CD4-positive, alpha-beta T cell treated with Interleukin-12 subunit alpha and Interleukin-12 subunit beta, for 1 hour (primary cell): ENCODE results near the gene UFD1.
A peak's percentile ranks its signal among the peaks of the same experiment; 100 is the strongest.

Source experiments
- DNase-seq: peaks from one replicate; pipeline ENCODE4 v3.0.0-alpha.2; 2020

The UFD1 gene

DNA sequence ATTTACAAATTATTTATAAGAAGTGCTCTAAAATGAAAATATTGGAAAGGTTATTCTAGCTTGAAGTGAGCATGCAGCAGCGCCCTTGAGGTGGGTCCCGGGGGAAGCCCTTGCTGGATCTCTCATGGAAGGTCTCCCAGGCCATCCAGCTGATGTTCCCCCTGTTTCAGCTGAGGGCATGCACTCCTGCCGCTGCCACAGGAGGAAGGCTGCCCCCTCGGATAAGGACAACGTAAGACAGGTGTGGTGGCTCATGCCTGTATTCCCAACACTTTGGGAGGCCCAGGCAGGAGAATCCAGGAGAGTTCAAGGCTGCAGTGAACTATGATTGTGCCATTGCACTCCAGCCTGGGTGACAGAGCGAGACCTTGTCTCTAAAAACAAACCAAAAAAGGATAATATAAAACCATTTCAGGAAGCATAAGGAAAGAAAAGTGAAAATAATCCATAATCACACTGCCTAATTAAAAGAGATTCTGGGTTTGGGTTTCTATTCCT, 15.7 kb upstream of the UFD1 start:
- no peak for DNase-seq

DNA sequence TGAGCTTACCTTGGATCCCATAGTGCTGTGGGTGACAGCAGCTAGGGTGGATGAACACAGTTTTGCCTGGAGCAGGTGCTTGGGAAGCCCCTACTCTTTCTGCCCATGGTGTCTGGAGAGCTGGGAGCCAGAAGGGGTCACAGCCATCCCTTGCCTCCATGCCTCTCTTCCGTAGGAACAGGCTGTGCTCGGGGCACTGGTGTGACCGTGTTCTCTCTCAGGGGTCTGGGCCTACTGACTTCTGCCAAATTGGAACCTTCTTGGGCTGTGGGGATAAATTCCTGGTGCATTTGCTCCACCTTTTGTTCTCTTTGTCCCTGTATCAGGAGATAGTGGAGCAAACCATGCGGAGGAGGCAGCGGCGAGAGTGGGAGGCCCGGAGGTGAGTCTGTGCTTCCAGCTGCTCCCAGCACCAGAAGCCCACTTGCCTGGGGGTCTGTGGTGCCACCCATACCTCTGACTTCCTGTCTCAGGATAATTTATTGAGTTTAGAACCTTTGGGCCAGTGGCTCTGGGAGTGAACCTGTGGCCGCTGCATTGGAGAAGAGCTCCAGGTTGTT, 15.1 kb upstream of the UFD1 start:
- DNase-seq: no peak

DNA sequence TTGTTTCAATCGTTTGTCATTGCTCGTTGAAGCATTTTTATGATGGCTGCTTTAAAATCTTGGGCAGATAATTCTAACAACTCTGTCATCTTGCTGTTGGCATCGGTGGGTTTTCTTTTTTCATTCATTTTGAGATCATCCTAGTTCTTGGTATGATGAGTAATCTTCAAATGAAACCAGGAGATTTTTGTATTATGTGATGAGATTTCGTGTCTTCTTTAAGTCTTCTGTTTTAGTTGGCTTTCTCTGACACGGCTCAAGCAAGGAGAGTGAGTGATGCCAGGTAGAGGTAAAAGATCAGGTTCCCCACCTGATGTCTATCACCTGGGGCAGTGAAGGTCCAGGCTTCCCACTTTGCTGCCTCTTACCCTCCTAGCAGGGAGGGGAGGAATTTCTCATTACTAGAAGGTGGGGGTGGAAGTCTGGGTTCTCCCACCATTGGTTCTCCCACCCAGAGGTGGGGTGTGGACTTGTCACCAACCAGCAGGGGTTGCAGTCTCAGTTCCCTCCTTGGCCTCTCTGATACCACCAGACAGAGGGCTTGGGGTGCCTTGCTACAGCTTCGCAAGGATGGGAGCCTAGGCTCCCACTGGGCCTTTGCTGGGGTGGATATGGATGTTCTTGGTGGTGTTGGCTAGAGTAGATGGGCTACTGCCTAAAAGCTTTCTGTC, 13.6 kb upstream of the UFD1 start:
- DNase-seq: no peak

DNA sequence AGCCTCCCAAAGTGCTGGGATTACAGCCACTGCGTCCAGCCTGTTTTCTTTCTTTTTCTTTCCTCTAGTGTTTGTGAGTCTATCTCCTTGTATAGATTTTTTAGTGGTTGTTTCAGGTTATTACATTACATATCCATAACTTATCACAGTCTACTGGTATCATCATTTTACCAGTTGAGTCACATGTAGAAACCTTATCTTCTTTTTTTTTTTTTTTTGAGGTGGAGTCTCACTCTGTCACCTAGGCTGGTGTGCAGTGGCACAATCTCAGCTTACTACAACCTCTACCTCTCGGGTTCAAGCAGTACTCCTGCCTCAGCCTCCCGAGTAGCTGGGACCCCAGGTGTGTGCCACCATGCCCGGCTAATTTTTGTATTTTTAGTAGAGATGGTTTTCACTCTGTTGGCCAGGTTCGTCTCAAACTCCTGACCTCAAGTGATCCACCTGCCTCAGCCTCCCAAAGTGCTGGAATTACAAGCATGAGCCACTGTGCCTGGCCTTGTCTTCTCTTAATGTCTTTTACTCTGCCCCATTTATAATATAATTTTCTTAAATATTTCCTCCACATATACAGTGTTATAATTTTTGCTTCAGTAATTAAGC, 11.7 kb upstream of the UFD1 start:
- DNase-seq: no peak

DNA sequence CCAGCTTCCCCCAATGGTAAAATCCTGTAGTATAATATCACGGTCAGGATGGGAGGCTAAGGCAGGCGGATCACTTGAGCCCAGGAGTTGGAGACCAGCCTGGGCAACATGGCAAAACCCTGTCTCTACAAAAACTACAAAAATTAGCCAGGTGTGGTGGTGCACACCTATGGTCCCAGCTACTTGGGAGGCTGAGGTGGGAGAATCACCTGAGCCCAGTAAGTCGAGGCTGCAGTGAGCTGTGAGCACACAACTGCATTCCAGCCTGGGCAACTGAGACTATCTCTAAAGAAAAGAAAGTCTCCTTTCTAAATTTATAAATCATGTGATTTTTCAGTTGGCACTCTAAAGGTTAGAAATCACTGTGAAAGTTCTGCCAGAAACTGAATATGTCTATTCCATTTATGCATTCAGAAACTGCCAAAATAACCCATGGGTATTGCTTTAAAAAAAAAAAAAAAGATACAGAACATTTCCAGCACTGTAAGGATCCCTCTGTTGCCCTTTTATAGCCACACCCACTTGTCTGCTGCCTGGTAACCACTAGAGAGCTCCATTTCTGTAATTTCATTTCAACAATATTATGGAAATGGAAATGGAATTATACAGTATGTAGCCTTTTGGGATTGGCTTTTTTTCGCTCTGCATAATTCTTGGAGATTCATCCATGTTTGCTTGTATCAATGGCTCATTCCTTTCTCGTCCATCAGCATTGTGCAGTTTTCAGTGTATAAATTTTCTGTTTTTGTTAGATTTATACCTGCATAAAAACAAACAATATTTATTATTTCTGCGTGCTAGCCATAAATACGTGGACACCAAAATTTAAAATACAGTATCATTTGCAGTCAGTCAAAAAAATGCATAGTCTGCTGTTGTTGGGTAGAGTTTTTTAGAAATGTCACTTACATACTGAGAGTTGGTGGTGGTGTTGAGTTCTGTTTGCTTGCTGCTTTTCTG, 10.2 kb upstream of the UFD1 start:
- peak; percentile 5 for DNase-seq

DNA sequence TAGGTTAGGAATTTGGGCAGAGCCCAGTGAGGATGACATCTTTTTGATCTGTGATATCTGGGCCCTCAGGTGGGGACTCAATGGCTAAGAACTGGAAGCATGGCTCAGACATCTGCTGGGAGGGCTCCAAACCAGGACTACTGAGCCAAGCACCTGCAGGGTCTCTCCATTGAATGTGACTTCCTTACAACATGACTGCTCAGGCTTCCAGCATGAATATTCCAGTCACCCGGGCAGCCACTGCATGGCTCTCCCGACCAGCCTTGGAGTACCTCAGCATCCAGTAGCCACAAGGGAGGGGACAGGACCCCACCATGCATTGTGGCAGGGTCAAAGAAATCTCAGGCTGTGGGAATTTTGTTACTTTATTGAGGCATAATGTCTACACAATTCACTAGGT, 9.3 kb upstream of the UFD1 start:
- no peak for DNase-seq

DNA sequence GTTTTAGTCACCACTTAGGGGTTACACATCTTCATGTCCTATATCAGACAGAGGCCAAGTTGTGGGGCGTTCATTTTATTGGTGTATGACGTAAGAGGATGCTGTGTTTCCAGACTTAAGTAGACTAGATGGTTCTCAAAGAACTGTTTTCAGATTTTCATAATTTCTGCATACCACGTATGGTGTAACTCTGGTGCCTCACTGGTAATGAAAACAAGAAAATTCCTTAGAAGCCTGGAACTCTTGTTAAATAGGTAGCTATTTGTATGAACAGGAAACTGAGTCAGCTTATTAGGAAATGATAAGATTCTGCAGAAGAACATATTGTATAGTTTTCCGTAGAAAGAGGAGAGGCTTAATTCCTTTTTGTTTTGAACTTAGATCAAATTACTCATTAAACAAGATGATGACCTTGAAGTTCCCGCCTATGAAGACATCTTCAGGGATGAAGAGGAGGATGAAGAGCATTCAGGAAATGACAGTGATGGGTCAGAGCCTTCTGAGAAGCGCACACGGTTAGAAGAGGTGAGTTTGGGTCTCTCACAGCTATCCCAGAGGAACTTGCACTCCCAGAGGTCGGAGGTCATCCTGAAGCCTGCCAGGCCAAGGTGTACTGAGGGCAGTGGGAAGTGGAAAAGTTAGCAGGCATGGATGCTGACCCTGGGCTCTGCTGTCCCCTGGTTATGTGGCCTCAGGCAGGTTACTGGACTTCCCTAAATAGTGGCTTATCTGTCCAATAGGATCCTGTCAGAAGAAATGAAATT, 4.7 kb upstream of the UFD1 start:
- DNase-seq: no peak

DNA sequence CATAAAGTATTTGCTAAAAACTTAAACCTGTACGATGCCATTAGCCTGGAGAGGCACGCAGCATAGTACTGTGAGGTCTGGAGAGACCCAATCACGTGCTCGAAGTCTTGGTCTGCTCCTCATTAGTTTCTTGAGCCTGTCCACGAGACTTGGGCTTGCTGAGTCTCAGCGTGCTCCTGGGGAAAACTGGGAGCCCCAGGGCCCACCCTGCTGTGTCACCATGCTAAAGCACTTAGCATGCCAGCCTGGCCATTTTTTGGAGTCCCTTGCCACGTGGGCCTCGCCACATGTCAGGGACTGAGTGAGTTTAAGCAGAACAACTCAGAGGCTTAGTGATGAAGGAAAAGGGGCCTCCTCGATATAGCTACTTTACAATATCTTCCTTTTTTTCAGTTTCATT, 3.3 kb upstream of the UFD1 start:
- no peak for DNase-seq

DNA sequence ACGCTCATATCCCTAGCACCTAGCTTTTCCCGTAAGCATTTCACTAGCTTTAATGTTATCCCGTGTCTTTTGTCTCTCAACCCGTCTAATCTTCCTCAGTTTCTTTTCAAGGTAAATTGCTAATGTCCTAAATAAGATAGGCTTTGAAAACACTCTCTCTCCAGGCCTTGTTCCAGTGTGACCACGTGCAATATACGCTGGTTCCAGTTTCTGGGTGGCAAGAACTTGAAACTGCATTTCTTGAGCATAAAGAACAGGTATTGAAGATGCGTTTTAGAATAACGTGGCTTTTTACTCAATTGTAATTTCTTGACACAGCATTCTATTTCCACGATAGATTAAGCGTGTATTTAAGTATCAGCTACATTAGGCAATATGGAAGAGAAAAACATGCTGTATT, 1.8 kb upstream of the UFD1 start:
- no peak for DNase-seq

DNA sequence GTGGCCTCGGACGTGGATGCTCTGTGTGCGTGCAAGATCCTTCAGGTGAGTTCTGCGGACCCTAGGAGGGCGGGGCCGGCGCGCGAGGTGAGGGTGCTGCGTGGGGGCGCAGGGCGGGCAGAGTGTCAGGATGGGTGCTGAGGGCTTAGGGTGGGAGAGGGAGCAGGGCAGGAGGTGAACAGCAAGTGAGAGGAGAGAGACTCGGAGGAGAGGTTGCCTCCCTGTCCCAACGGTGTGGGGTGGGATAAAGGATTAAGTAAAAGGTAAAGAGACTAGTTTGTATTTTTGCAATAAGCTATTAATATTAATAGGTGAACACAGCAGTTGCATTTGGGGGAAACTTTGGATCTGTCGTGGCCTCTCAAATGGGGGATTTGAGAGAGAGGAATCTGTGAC, 1.2 kb upstream of the UFD1 start:
- no peak for DNase-seq

DNA sequence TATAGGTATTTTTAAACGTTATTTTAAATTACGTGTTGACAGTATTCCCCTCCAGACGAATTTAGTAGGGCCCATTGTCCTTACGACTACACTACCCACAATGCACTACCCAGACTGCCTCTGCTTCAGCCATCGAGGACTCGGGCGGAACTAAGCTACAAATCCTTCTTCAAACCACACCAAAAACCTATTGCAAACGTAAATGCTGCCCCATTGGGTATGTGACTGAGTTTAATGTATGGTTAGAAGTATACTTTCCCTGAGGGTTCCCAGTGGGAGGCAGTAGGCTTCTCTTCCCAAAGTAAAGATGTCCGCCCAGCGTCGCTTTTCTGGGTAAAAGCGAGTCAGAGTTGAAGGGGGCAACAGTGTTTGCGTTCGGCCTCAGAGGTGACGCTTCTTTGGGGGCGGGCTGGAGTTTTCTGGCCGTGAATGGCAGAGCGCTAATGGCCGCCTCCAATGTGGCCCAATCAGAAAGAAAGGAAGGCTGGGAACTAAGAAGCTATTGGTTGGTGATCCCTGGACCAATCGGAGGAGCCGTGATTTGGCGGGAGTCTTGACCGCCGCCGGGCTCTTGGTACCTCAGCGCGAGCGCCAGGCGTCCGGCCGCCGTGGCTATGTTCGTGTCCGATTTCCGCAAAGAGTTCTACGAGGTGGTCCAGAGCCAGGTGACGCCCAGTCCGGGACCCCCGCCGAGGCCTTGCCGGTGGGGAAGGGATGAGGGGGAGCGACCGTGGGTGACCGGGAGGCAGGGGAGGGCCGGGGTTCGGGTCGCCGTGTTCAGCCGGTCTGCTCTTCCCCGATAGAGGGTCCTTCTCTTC, 571 bp upstream of the UFD1 start, which contains the start of gene CDC45:
TSS of gene CDC45 (plus strand) at position 566 of the 818 bp plus-strand sequence. CDS start at position 615, 49 bp downstream.
- DNase-seq: peak; percentile 97

DNA sequence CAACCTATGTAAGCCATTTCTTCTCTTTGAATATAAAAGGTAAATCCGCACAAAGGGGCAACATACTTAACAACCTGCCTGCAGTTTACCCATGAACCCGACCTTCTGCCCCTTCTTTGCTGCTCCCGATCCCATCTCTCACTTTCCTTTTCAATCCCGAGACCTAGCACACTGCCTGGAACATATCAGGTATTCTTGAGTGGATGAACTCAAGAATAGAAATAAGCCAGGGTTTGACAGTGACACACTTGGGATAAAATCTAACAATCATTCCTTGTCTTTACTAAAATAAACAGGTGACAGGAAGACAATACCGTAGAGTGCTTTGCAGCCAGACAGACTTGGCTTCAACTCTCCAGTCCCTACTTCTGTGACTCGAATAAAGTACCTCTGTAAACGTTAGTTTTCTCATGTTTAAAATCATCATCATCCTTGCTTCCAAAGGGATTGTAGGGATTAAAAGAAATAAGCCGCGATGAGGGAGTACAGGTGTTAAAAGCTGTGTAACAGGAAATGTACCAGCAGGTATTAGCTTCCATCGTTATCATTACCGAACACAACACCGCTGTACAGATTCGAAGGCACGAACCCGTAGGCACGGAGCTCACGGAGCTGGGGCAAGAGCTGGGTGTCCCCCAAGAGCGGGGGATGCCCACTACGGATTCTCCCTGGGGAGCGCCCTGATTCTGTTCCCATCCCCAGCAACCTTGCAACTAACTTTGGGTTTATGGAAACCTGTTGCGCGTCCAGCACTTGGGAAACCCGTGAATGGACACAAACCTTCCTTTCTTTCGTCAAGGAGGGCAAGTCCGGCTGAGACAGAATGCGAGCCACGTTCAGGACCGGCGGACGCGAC, 720 bp downstream of the UFD1 start:
- peak; percentile 17 for DNase-seq

DNA sequence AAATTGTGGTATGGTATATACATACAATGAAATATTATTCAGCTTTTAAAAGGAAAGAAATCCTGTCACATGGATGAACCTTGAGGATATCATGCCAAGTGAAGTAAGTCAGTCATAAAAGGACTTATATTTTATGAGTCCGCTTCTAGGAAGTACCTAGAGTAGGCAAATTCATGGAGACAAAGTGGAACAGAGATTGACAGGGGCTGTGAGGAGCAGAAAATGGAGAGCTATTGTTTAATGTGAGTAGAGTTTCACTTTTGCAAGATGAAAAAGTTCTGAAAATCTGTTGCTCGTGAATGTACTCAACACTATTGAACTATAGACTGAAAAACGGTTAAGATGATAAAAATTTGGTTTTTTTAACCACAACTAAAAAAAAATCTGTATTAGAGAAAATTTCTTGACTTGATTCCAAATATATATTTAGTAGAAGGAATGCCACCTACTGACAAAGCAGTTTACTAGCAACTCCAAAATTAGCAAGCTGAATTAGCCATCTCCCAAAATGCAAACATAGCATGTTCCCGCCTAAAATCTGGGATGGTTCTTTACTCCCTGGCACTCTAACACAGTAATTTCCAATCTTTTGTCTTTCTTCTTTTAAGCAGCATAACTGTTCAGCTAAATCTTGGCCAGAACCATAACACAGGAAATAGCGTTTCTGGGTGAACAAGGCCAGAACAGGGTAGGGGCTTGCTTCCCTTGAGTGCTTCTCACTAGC, 1.5 kb downstream of the UFD1 start:
- DNase-seq: peak; percentile 22

DNA sequence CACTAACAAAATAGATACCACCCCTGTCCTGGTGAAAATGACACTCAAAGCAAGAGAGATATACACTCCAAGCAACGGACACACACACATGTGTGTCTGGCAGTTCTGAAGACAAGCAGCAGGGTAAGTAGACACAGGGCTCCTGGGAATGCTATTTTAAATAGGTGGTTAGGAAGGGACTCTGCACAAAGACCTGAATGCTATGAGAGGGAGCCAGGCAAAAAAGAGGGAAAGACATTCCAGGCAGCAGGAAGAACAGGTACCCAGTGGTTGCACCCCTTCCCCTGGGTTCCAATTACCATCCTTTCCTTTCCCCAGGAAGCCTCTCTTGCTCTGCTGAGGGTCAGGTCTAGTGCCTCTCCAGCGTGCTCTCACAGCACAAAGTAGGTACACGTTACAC, 3.0 kb downstream of the UFD1 start:
- no peak for DNase-seq

DNA sequence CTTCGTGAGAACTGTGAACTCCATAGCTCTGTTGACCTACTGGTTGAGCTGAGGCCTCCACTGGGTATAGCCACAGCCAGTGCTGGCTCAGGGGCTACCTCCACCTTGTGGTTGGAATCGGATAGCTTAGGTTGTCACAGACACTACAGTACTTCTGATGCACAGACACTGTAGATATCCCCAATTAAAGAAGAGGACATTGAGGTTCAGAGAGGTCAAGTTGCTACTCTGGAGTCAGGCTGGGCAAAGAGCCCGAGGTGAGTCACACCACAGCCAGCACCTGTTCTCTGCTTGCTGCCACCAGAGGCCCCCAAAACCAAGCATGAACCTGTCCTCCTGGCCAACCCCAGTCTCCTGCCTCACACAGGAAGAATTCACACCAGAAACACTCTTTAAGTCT, 5.4 kb downstream of the UFD1 start:
- no peak for DNase-seq

DNA sequence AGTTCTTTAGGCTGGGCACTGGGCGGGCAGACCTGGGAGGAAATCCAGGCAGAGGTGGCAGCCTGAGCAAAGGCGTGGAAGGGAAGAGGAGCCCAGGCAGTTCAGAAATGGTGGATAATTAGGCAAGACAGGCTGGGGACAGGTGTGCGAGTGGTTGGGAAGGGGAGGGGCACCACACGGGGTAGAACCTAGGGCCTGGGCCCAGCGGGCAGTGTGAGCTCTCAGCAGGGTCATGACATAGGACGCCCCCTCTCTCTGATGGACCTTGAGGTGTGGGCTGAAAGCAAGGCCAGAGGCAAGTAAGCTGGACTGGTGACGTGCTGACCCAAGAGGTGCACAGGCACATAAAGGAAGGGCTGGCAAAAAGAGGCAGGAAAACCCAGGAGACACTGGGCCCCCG, 6.8 kb downstream of the UFD1 start:
- no peak for DNase-seq

DNA sequence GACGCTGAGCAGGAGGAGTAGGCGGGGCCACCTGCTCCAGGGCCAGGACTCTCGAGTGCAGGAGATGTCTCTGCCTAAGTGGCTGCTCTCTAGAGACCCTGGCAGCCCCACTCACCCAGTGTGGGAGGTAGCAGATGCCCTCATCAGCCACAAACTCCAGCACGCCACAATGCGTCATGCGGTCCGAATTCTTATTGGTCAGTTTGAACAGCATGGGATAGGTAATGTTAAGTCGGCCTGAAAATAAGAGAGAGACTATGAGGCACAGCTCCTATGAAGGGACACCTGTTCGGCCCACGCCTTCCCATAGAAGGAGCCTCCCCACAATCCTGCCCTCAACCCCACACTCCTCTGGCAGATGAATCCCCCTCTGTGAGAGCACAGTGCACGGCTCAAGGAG, 7.4 kb downstream of the UFD1 start:
- no peak for DNase-seq

DNA sequence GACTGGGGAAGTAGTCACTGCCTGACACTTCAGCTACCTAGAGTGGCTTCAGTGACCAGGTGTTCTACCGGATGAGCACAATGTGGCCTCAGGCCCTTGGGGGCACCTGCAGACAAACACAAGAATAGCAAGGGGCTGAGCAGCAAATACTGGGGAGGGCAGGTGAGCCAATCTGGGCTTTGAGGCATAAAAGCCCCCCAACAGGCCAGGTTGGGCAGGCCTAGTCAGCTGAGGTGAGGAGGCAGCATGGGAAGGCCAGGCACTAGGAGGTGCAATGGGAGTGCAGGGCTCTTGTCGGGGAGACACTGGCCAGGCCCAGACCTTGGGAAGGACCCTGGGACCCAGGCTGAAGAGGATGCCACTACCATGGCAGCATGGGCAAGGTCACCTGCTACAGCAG, 9.0 kb downstream of the UFD1 start:
- DNase-seq: no peak

DNA sequence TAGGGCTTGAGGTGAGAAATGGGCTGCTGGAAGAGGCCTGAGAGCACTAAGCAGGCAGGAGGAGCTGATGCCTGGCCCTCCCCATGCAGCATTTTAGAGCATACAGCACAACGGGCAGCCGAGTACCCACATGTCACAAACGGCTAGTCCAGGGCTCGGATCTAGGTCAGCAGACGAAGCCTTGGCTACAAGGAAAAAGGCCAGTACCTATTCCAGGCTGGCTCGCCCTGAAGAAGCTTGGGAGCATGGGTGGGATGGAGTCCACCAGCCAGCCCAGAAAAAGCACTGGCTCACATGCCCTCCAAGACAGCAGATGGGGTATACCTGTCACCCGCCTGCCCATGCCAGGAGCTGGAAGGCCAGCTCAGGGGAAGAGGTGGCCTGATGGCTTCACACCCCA, 9.6 kb downstream of the UFD1 start:
- DNase-seq: no peak

DNA sequence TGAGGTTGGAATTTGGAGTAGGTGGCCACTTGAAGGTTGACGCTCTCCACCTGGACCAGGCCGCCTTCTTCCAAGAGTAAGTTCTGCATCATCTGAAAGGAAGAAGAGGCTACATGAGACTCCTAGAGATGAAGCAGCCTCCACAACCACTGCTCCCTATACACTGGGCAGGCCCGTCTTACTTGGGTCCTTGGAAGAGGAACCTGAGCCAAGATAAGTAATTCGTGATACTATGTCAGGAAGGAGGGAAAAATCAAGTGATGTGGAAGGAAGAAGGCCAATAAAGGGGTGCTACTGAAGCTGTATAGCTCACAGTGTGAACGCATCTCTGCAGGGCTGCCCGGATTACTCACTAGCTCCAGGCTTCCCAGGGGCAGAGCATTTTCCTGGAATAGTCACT, 11.1 kb downstream of the UFD1 start:
- DNase-seq: no peak
